Vagina (tissue), 2 donors: ENCODE results near the gene DUS2.

Source experiments
- CTCF ChIP-seq, 3 experiments: fragments of 450-650 bp in 2 of 3; fragments of 200-600 bp in 1 of 3; sonication (generic) in 1 of 3; IDR thresholded peaks; one replicate each; pipeline ENCODE4 v1.5.1; 2017 to 2019; ENCODE audit warnings: antibody characterized with exemption in 3 of 3, mild to moderate bottlenecking in 2 of 3, moderate library complexity in 2 of 3
- POLR2AphosphoS5 ChIP-seq, 2 donors: sonication (generic); formaldehyde crosslinking; IDR thresholded peaks; one replicate each; pipeline ENCODE4 v1.9.0; 2017; ENCODE audit warnings: antibody characterized with exemption in 2 of 2, mild to moderate bottlenecking in 2 of 2, low read depth in 1 of 2; ENCODE audit not compliant: insufficient read depth in 1 of 2

GRCh38 chr16:68097088-68097487 lies 74.0 kb downstream of the DUS2 start:
- no peak for TF ChIP-seq CTCF (IDR thresholded peaks at IDR 0.05)
- no peak for TF ChIP-seq POLR2AphosphoS5 (IDR thresholded peaks at IDR 0.05; ENCODE audit: insufficient read depth in 1 of 2, low read depth in 1 of 2)
